ENCODE data around the gene MRPL4.

DNA sequence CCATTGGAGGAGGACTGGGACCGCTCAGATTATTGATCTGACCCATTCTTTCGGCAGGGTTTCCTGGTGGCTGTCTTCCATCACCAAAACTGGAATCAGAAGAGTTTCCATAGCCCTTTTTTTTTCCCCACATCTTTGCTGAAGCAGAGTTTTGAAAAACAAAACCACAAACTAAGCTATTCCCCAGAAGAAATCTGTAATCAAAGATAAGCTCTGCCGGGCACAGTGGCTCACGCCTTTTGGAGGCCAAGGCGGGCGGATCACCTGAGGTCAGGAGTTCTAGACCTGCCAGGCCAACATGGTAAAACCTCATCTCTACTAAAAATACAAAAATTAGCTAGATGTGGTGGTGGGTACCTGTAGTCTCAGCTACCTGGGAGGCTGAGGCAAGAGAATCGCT, 14.7 kb downstream of the MRPL4 start:
- no peak for TF ChIP-seq CTCF (IDR thresholded peaks at IDR 0.05)
- no peak for TF ChIP-seq POLR2AphosphoS5 (IDR thresholded peaks at IDR 0.05)
- TF ChIP-seq POLR2A (IDR thresholded peaks at IDR 0.05), result no peak

Data from breast epithelium (tissue), 3 donors.